Activated CD4-positive, alpha-beta T cell treated with anti-CD3 and anti-CD28 coated beads for 36 hours (primary cell): ENCODE data around the gene ZNF500. TPM values are rescaled to one million over a fixed set of nuclear protein-coding genes. Genes with fewer than 3 reads are reported as not detected.
A peak's percentile ranks its signal among the peaks of the same experiment; 100 is the strongest.
"Not testable (repeated sequence)": the region's sequence is repeated elsewhere in the genome, so short reads cannot be mapped to it uniquely, and the experiment has no call there.

ENCODE experiments used
- ATAC-seq: fragments of 200-7000 bp; cut with Tn5 transposase; one replicate; pipeline ENCODE4 v1.10.0; 2021; ENCODE audit warnings: mild to moderate bottlenecking, moderate library complexity
- CTCF ChIA-PET: fragments of 350-600 bp; sonication (Branson Sonifier 250); formaldehyde crosslinking; loops from one replicate; lab custom pipeline; 2021; ENCODE audit warnings: antibody characterized with exemption; lab: Charles Lee
- POLR2A ChIA-PET: fragments of 350-600 bp; sonication (Branson Sonifier 250); formaldehyde crosslinking; loops from one replicate; lab custom pipeline; 2021; ENCODE audit warnings: antibody characterized with exemption, inconsistent platforms; lab: Charles Lee
- DNase-seq: peaks from one replicate; pipeline ENCODE4 v3.0.0-alpha.2; 2020
- H3K27ac Mint-ChIP-seq: one replicate; pipeline ENCODE4 v1.8.0; 2021; ENCODE audit warnings: mixed read lengths
- H3K27me3 Mint-ChIP-seq: one replicate; pipeline ENCODE4 v1.8.0; 2021; ENCODE audit warnings: mixed read lengths
- H3K36me3 Mint-ChIP-seq: one replicate; pipeline ENCODE4 v1.8.0; 2021; ENCODE audit warnings: low read depth, mixed read lengths
- H3K4me1 Mint-ChIP-seq: one replicate; pipeline ENCODE4 v1.8.0; 2021; ENCODE audit warnings: mixed read lengths
- H3K4me3 Mint-ChIP-seq: one replicate; pipeline ENCODE4 v1.8.0; 2021; ENCODE audit warnings: mild to moderate bottlenecking, moderate library complexity, mixed read lengths
- H3K9me3 Mint-ChIP-seq: one replicate; pipeline ENCODE4 v1.8.0; 2021; ENCODE audit warnings: low read depth, mixed read lengths
- intact Hi-C, 2 experiments: fragments of 100-400 bp; cut with DNase I in 1 of 2; cut with micrococcal nuclease in 1 of 2; formaldehyde crosslinking; loops; one replicate each; pipeline versions ENCODE4 v1.14.2 to v1.15.1; 2022 to 2024; cut with DNase I, micrococcal nuclease
- total RNA-seq, 2 experiments: library from RNA; stranded (reverse); gene quantifications; one replicate each; pipeline ENCODE4 v1.2.3, GENCODE V29; 2021

Gene ZNF500
- total RNA-seq, 2 experiments from 2014 or later, result 10.3 to 11.6 TPM

GRCh38 chr16:4749700-4750257 is 17.2 kb downstream of the ZNF500 start:
- DNase-seq (no peak), ATAC-seq (no peak)
- H3K9me3 Mint-ChIP-seq, result no peaks in the 10 kb centered on the region
- peaks cover 7% of the 10 kb centered on the region for H3K36me3 Mint-ChIP-seq
- intact Hi-C loops, result no loop called here
- ChIA-PET CTCF (interaction anchor here (0.6 kb wide), 2 partner anchors 53 to 121 kb away, joined by 3 to 4 read pairs; partner anchors contain the start of gene ROGDI), POLR2A (no interaction called here)
- no peak overlapping the region for H3K27ac Mint-ChIP-seq
- H3K27me3 Mint-ChIP-seq, result no peaks in the 10 kb centered on the region
- H3K4me3 Mint-ChIP-seq, result no peak overlapping the region
- H3K4me1 Mint-ChIP-seq, result no peaks in the 10 kb centered on the region

- ChIA-PET CTCF (no interaction called here), POLR2A (interaction anchor here (0.7 kb wide), 1 partner anchor 210 kb away, joined by 4 read pairs; no protein-coding TSS in a partner anchor)
- H3K27me3 Mint-ChIP-seq, result no peaks in the 10 kb centered on the region
- H3K4me1 Mint-ChIP-seq, result no peaks in the 10 kb centered on the region
- no peak overlapping the region for H3K4me3 Mint-ChIP-seq
- H3K27ac Mint-ChIP-seq, result no peak overlapping the region
- no peaks in the 10 kb centered on the region for H3K9me3 Mint-ChIP-seq
- DNase-seq (no peak), ATAC-seq (no peak)
- intact Hi-C loops, result no loop called here
- H3K36me3 Mint-ChIP-seq, result peaks cover 5% of the 10 kb centered on the region
These were observed 18.1 kb downstream of the ZNF500 start for GRCh38 chr16:4748682-4749411.

GRCh38 chr16:4747906-4748681 is 18.9 kb downstream of the ZNF500 start:
- CTCF ChIA-PET, result no interaction called here
- Mint-ChIP-seq H3K4me1 (peaks cover 6% of the 10 kb centered on the region), H3K9me3 (no peaks in the 10 kb centered on the region), H3K4me3 (no peak overlapping the region), H3K27ac (peak overlapping the region; percentile 13), H3K27me3 (no peaks in the 10 kb centered on the region), H3K36me3 (peaks cover 5% of the 10 kb centered on the region)
- intact Hi-C loops, result no loop called here
- ATAC-seq, result no peak
- no peak for DNase-seq
- POLR2A ChIA-PET, result interaction anchor here (0.7 kb wide), 1 partner anchor 209 kb away, joined by 4 read pairs; no protein-coding TSS in a partner anchor

GRCh38 chr16:4746991-4747574 is 19.9 kb downstream of the ZNF500 start:
- H3K27ac Mint-ChIP-seq, result no peak overlapping the region
- ATAC-seq (no peak), DNase-seq (no peak)
- H3K9me3 Mint-ChIP-seq, result no peaks in the 10 kb centered on the region
- intact Hi-C loops, result no loop called here
- ChIA-PET POLR2A (interaction anchor here (0.5 kb wide), 1 partner anchor 180 kb away, joined by 4 read pairs; no protein-coding TSS in a partner anchor), CTCF (no interaction called here)
- peaks cover 6% of the 10 kb centered on the region for H3K4me1 Mint-ChIP-seq
- no peak overlapping the region for H3K4me3 Mint-ChIP-seq
- H3K36me3 Mint-ChIP-seq, result peaks cover 5% of the 10 kb centered on the region
- H3K27me3 Mint-ChIP-seq, result no peaks in the 10 kb centered on the region

GRCh38 chr16:4746215-4746614 is 20.7 kb downstream of the ZNF500 start:
- no peaks in the 10 kb centered on the region for H3K27me3 Mint-ChIP-seq
- ChIA-PET POLR2A (no interaction called here), CTCF (no interaction called here)
- H3K36me3 Mint-ChIP-seq, result peaks cover 2% of the 10 kb centered on the region
- no peak for ATAC-seq
- intact Hi-C loops, result no loop called here
- DNase-seq, result no peak
- H3K27ac Mint-ChIP-seq, result no peak overlapping the region
- no peak overlapping the region for H3K4me3 Mint-ChIP-seq
- no peaks in the 10 kb centered on the region for H3K9me3 Mint-ChIP-seq
- peaks cover 6% of the 10 kb centered on the region for H3K4me1 Mint-ChIP-seq

GRCh38 chr16:4745274-4745569 is 21.7 kb downstream of the ZNF500 start:
- no peak for ATAC-seq
- Mint-ChIP-seq H3K27ac (no peak overlapping the region), H3K4me1 (peaks cover 6% of the 10 kb centered on the region), H3K36me3 (no peaks in the 10 kb centered on the region), H3K9me3 (no peaks in the 10 kb centered on the region), H3K27me3 (no peaks in the 10 kb centered on the region), H3K4me3 (no peak overlapping the region)
- ChIA-PET CTCF (no interaction called here), POLR2A (no interaction called here)
- intact Hi-C loops, result no loop called here
- no peak for DNase-seq

- ATAC-seq (no peak), DNase-seq (no peak)
- CTCF ChIA-PET, result no interaction called here
- H3K4me1 Mint-ChIP-seq, result peaks cover 6% of the 10 kb centered on the region
- POLR2A ChIA-PET, result no interaction called here
- H3K4me3 Mint-ChIP-seq, result no peak overlapping the region
- no peaks in the 10 kb centered on the region for H3K27me3 Mint-ChIP-seq
- intact Hi-C loops, result no loop called here
- H3K36me3 Mint-ChIP-seq, result no peaks in the 10 kb centered on the region
- H3K9me3 Mint-ChIP-seq, result no peaks in the 10 kb centered on the region
- H3K27ac Mint-ChIP-seq, result no peak overlapping the region
These were observed 22.2 kb downstream of the ZNF500 start for GRCh38 chr16:4744555-4745273.

- Mint-ChIP-seq H3K9me3 (no peaks in the 10 kb centered on the region), H3K36me3 (no peaks in the 10 kb centered on the region), H3K4me1 (peaks cover 6% of the 10 kb centered on the region), H3K27ac (peak overlapping the region; percentile 47), H3K4me3 (no peak overlapping the region), H3K27me3 (no peaks in the 10 kb centered on the region)
- DNase-seq (no peak), ATAC-seq (peak; percentile 16)
- ChIA-PET POLR2A (no interaction called here), CTCF (no interaction called here)
- intact Hi-C loops, result no loop called here
These were observed 23.6 kb downstream of the ZNF500 start for GRCh38 chr16:4743226-4743878.

- H3K4me3 Mint-ChIP-seq, DNase-seq, ATAC-seq, intact Hi-C loops, H3K36me3 Mint-ChIP-seq, CTCF ChIA-PET, H3K9me3 Mint-ChIP-seq, H3K27me3 Mint-ChIP-seq, H3K27ac Mint-ChIP-seq, POLR2A ChIA-PET: not testable (repeated sequence)
- H3K4me1 Mint-ChIP-seq, result peaks cover 11% of the 10 kb centered on the region
These were observed 28.6 kb downstream of the ZNF500 start for GRCh38 chr16:4738370-4738769.

- H3K27ac Mint-ChIP-seq, result no peak overlapping the region
These were observed 29.4 kb downstream of the ZNF500 start for GRCh38 chr16:4737545-4737944.

More at GRCh38 chr16:4737545-4737944, 29.4 kb downstream of the ZNF500 start:
- ATAC-seq (no peak), DNase-seq (no peak)
- peaks cover 13% of the 10 kb centered on the region for H3K4me1 Mint-ChIP-seq
- H3K9me3 Mint-ChIP-seq, result no peaks in the 10 kb centered on the region
- no peaks in the 10 kb centered on the region for H3K36me3 Mint-ChIP-seq
- intact Hi-C loops, result no loop called here
- POLR2A ChIA-PET, result no interaction called here
- H3K27me3 Mint-ChIP-seq, result no peaks in the 10 kb centered on the region
- no peak overlapping the region for H3K4me3 Mint-ChIP-seq
- CTCF ChIA-PET, result interaction anchor here (0.6 kb wide), 1 partner anchor 152 kb away, joined by 3 read pairs; no protein-coding TSS in a partner anchor
